Glutamatergic neuron (in vitro differentiated cells): Measurements from ENCODE around the gene TTC39C. TPM values are rescaled to one million over a fixed set of nuclear protein-coding genes. Genes with fewer than 3 reads are reported as not detected.
A peak's percentile ranks its signal among the peaks of the same experiment; 100 is the strongest.

Source experiments
- DNase-seq: peaks from one replicate; pipeline ENCODE4 v3.0.0; 2022
- H3K27ac Mint-ChIP-seq: one replicate; pipeline ENCODE4 v1.8.0; 2020; ENCODE audit warnings: mild to moderate bottlenecking, mixed read lengths, inconsistent platforms; ENCODE audit not compliant: unreplicated experiment
- H3K27me3 Mint-ChIP-seq: one replicate; pipeline ENCODE4 v1.8.0; 2020; ENCODE audit warnings: mild to moderate bottlenecking, moderate library complexity, mixed read lengths, inconsistent platforms; ENCODE audit not compliant: unreplicated experiment
- H3K36me3 Mint-ChIP-seq: one replicate; pipeline ENCODE4 v1.8.0; 2020; ENCODE audit warnings: mild to moderate bottlenecking, mixed read lengths, inconsistent platforms; ENCODE audit not compliant: unreplicated experiment
- H3K4me1 Mint-ChIP-seq: one replicate; pipeline ENCODE4 v1.8.0; 2020; ENCODE audit warnings: mild to moderate bottlenecking, low read depth, mixed read lengths, inconsistent platforms; ENCODE audit not compliant: unreplicated experiment
- H3K4me3 Mint-ChIP-seq: one replicate; pipeline ENCODE4 v1.8.0; 2020; ENCODE audit warnings: mild to moderate bottlenecking, mixed read lengths, inconsistent platforms; ENCODE audit not compliant: unreplicated experiment
- H3K9me3 Mint-ChIP-seq: one replicate; pipeline ENCODE4 v1.8.0; 2020; ENCODE audit warnings: mild to moderate bottlenecking, moderate library complexity, mixed read lengths, inconsistent platforms; ENCODE audit not compliant: unreplicated experiment
- CTCF ChIP-seq: fragments of 200-600 bp; sonication (generic); IDR thresholded peaks from one replicate; pipeline ENCODE4 v1.5.0; 2021; ENCODE audit not compliant: partially characterized antibody, unreplicated experiment
- total RNA-seq: library from RNA; stranded (reverse); fragmentation: NEBNext Ultra II Directional; extraction: Animal tissue kit (Norgen Biotek cat#: 25700); gene quantifications from one replicate; pipeline ENCODE4 v1.2.1, GENCODE V29; 2021; ENCODE audit not compliant: unreplicated experiment

The TTC39C gene
- total RNA-seq, 1 donor from 2014 or later: 29.2 TPM

GRCh38 chr18:24089515-24090337, 75.2 kb downstream of the TTC39C start:
- Mint-ChIP-seq H3K4me1 (peaks cover 18% of the 10 kb centered on the region), H3K27ac (peak overlapping the region; percentile 78), H3K27me3 (no peaks in the 10 kb centered on the region), H3K9me3 (no peaks in the 10 kb centered on the region), H3K36me3 (no peaks in the 10 kb centered on the region), H3K4me3 (peak overlapping the region; percentile 61)
- DNase-seq: no peak
- TF ChIP-seq CTCF: no peak

- H3K27ac Mint-ChIP-seq: no peak overlapping the region
- H3K27me3 Mint-ChIP-seq: no peaks in the 10 kb centered on the region
- H3K36me3 Mint-ChIP-seq: no peaks in the 10 kb centered on the region
- no peaks in the 10 kb centered on the region for H3K9me3 Mint-ChIP-seq
- H3K4me3 Mint-ChIP-seq: no peak overlapping the region
- TF ChIP-seq CTCF: no peak
- H3K4me1 Mint-ChIP-seq: peaks cover 18% of the 10 kb centered on the region
- no peak for DNase-seq
These were observed 76.3 kb downstream of the TTC39C start for GRCh38 chr18:24090876-24091275.

- no peak for DNase-seq
- Mint-ChIP-seq H3K27ac (no peak overlapping the region), H3K27me3 (no peaks in the 10 kb centered on the region), H3K36me3 (peaks cover 9% of the 10 kb centered on the region), H3K4me1 (peaks cover 5% of the 10 kb centered on the region), H3K9me3 (no peaks in the 10 kb centered on the region), H3K4me3 (no peak overlapping the region)
- TF ChIP-seq CTCF: no peak
These were observed 80.0 kb downstream of the TTC39C start for GRCh38 chr18:24094561-24094960.

GRCh38 chr18:24095976-24096375, 81.4 kb downstream of the TTC39C start:
- H3K27ac Mint-ChIP-seq: no peak overlapping the region
- peaks cover 9% of the 10 kb centered on the region for H3K36me3 Mint-ChIP-seq
- H3K4me1 Mint-ChIP-seq: no peaks in the 10 kb centered on the region
- no peak for TF ChIP-seq CTCF
- DNase-seq: no peak
- H3K9me3 Mint-ChIP-seq: no peaks in the 10 kb centered on the region
- no peaks in the 10 kb centered on the region for H3K27me3 Mint-ChIP-seq
- no peak overlapping the region for H3K4me3 Mint-ChIP-seq

GRCh38 chr18:24103320-24104021, 88.9 kb downstream of the TTC39C start:
- Mint-ChIP-seq H3K4me3 (no peak overlapping the region), H3K27ac (no peak overlapping the region), H3K27me3 (peaks cover 1% of the 10 kb centered on the region), H3K9me3 (peaks cover 7% of the 10 kb centered on the region), H3K4me1 (no peaks in the 10 kb centered on the region), H3K36me3 (no peaks in the 10 kb centered on the region)
- DNase-seq: no peak
- TF ChIP-seq CTCF: no peak
